Hepatocyte (in vitro differentiated cells): ENCODE data around the gene APOB. TPM values are rescaled to one million over a fixed set of nuclear protein-coding genes. Genes with fewer than 3 reads are reported as not detected.
A peak's percentile ranks its signal among the peaks of the same experiment; 100 is the strongest.

Experiments
- DNase-seq: peaks from one replicate; pipeline ENCODE4 v3.0.0-alpha.2; 2016; ENCODE audit warnings: low spot score
- H2AFZ ChIP-seq: fragments of 200-600 bp; sonication (generic); 2 replicates; pipeline ENCODE4 v1.6.0; 2016; ENCODE audit warnings: antibody characterized with exemption, mild to moderate bottlenecking
- H3K27ac ChIP-seq: fragments of 200-600 bp; sonication (generic); 2 replicates; pipeline ENCODE4 v1.5.1; 2016; ENCODE audit warnings: mild to moderate bottlenecking
- H3K27me3 ChIP-seq: fragments of 200-600 bp; sonication (generic); 2 replicates; pipeline ENCODE4 v1.6.1; 2016
- H3K36me3 ChIP-seq: fragments of 200-600 bp; sonication (generic); replicated peaks from 2 replicates; pipeline ENCODE4 v1.5.1; 2016; ENCODE audit warnings: low read depth; ENCODE audit not compliant: insufficient read depth
- H3K4me1 ChIP-seq: fragments of 200-600 bp; sonication (generic); 2 replicates; pipeline ENCODE4 v1.5.1; 2016; ENCODE audit warnings: mild to moderate bottlenecking, moderate library complexity; ENCODE audit not compliant: insufficient read depth
- H3K4me2 ChIP-seq: fragments of 200-600 bp; sonication (generic); 2 replicates; pipeline ENCODE4 v1.6.0; 2016
- H3K4me3 ChIP-seq: fragments of 200-600 bp; sonication (generic); 2 replicates; pipeline ENCODE4 v1.5.1; 2016; ENCODE audit warnings: mild to moderate bottlenecking
- H3K79me2 ChIP-seq: fragments of 200-600 bp; sonication (generic); 2 replicates; pipeline ENCODE4 v1.6.0; 2017; ENCODE audit warnings: mild to moderate bottlenecking
- H3K9me2 ChIP-seq: fragments of 200-600 bp; sonication (generic); replicated peaks from 2 replicates; pipeline ENCODE4 v1.6.0; 2017; ENCODE audit warnings: mild to moderate bottlenecking; ENCODE audit not compliant: insufficient read depth
- H3K9me3 ChIP-seq: fragments of 200-600 bp; sonication (generic); 2 replicates; pipeline ENCODE4 v1.5.1; 2016; ENCODE audit warnings: low read depth, mild to moderate bottlenecking
- H4K20me1 ChIP-seq: fragments of 200-600 bp; sonication (generic); 2 replicates; pipeline ENCODE4 v1.6.0; 2016; ENCODE audit warnings: mild to moderate bottlenecking; ENCODE audit not compliant: insufficient read depth, poor library complexity, severe bottlenecking
- CTCF ChIP-seq: fragments of 200-600 bp; sonication (generic); IDR thresholded peaks from 2 replicates; pipeline ENCODE4 v1.5.1; 2016; ENCODE audit warnings: antibody characterized with exemption, mild to moderate bottlenecking; ENCODE audit not compliant: poor library complexity
- EZH2 ChIP-seq: fragments of 200-600 bp; sonication (generic); IDR thresholded peaks from 2 replicates; pipeline ENCODE4 v1.6.1; 2016; ENCODE audit warnings: antibody characterized with exemption, mild to moderate bottlenecking, borderline replicate concordance
- EZH2phosphoT487 ChIP-seq: fragments of 200-600 bp; sonication (generic); IDR thresholded peaks from one replicate; pipeline ENCODE4 v1.6.1; 2018; ENCODE audit warnings: antibody characterized with exemption, mild to moderate bottlenecking, low read depth, moderate library complexity; ENCODE audit not compliant: unreplicated experiment, severe bottlenecking
- WGBS: methylation state at CpG from one replicate; pipeline ENCODE4 v1.1.6; 2016; ENCODE audit warnings: low lambda C conversion rate; ENCODE audit errors: missing lambda C conversion rate; 5-methylcytosine and 5-hydroxymethylcytosine counted together
- polyA plus RNA-seq: library from polyadenylated mRNA; unstranded; fragments of >200 nt; fragmentation: Nextera tagmentation; extraction: Ambion mirVana; gene quantifications from 2 replicates; pipeline ENCODE4 v1.2.1, GENCODE V29; 2016
- total RNA-seq: library from RNA; depleted of rRNA; stranded (reverse); fragments of >200 nt; gene quantifications from 2 replicates; pipeline ENCODE4 v1.2.3, GENCODE V29; 2014

APOB gene
- total and polyA plus RNA-seq, 2 experiments from 2014 or later: 184 to 814 TPM

- H3K27ac ChIP-seq: no peak overlapping the region
Observed at GRCh38 chr2:21046506-21046905, 2.6 kb upstream of the APOB start.

GRCh38 chr2:21044694-21045371, 960 bp upstream of the APOB start:
- Histone ChIP-seq H3K79me2 (no peaks in the 10 kb centered on the region), H3K9me3 (no peaks in the 10 kb centered on the region), H3K4me2 (peak overlapping the region; percentile 81), H3K4me3 (no peak overlapping the region), H2AFZ (no peak overlapping the region), H3K36me3 (no peaks in the 10 kb centered on the region), H3K9me2 (no peaks in the 10 kb centered on the region), H4K20me1 (no peaks in the 10 kb centered on the region), H3K27ac (no peak overlapping the region), H3K4me1 (peaks cover 6% of the 10 kb centered on the region), H3K27me3 (no peaks in the 10 kb centered on the region)
- whole genome bisulfite sequencing: 85% methylated on average over 20 of the region's 20 CpGs
- DNase-seq: no peak
- no peak for TF ChIP-seq CTCF
- TF ChIP-seq EZH2: no peak
- TF ChIP-seq EZH2phosphoT487: no peak

More at GRCh38 chr2:21046506-21046905, 2.6 kb upstream of the APOB start:
- 83% methylated on average over 2 of the region's 2 CpGs for WGBS
- H3K79me2 ChIP-seq: no peaks in the 10 kb centered on the region
- peaks cover 6% of the 10 kb centered on the region for H3K4me1 ChIP-seq
- H2AFZ ChIP-seq: no peak overlapping the region
- no peak overlapping the region for H3K4me3 ChIP-seq
- no peak for DNase-seq
- H3K4me2 ChIP-seq: no peak overlapping the region
- no peaks in the 10 kb centered on the region for H3K9me2 ChIP-seq
- H3K9me3 ChIP-seq: no peaks in the 10 kb centered on the region
- H3K36me3 ChIP-seq: no peaks in the 10 kb centered on the region
- no peaks in the 10 kb centered on the region for H3K27me3 ChIP-seq
- TF ChIP-seq EZH2: no peak
- no peaks in the 10 kb centered on the region for H4K20me1 ChIP-seq

- H3K36me3 ChIP-seq: no peaks in the 10 kb centered on the region
- peak overlapping the region; percentile 14 for H3K4me3 ChIP-seq
- peak overlapping the region; percentile 81 for H3K4me2 ChIP-seq
- no peaks in the 10 kb centered on the region for H3K27me3 ChIP-seq
- H2AFZ ChIP-seq: peak overlapping the region; percentile 30
- peaks cover 6% of the 10 kb centered on the region for H3K4me1 ChIP-seq
- peak; percentile 86 for DNase-seq
- no peaks in the 10 kb centered on the region for H3K79me2 ChIP-seq
- H3K27ac ChIP-seq: peak overlapping the region; percentile 55
- 5% methylated on average over 25 of the region's 25 CpGs for WGBS
- H3K9me3 ChIP-seq: no peaks in the 10 kb centered on the region
- no peaks in the 10 kb centered on the region for H3K9me2 ChIP-seq
- H4K20me1 ChIP-seq: no peaks in the 10 kb centered on the region
- TF ChIP-seq EZH2 (no peak), CTCF (peak; percentile 99)
Observed at GRCh38 chr2:21042958-21043743, 722 bp downstream of the APOB start.

- H2AFZ ChIP-seq: no peak overlapping the region
Observed at GRCh38 chr2:21042708-21042957, 1.2 kb downstream of the APOB start.

More at GRCh38 chr2:21042708-21042957, 1.2 kb downstream of the APOB start:
- DNase-seq: no peak
- H3K4me1 ChIP-seq: peaks cover 6% of the 10 kb centered on the region
- peak overlapping the region; percentile 81 for H3K4me2 ChIP-seq
- H3K27me3 ChIP-seq: no peaks in the 10 kb centered on the region
- H3K79me2 ChIP-seq: no peaks in the 10 kb centered on the region
- H3K36me3 ChIP-seq: no peaks in the 10 kb centered on the region
- H3K9me3 ChIP-seq: no peaks in the 10 kb centered on the region
- no peaks in the 10 kb centered on the region for H3K9me2 ChIP-seq
- H3K27ac ChIP-seq: peak overlapping the region; percentile 38
- no peaks in the 10 kb centered on the region for H4K20me1 ChIP-seq
- TF ChIP-seq CTCF (no peak), EZH2phosphoT487 (no peak), EZH2 (no peak)
- WGBS: 21% methylated on average over 5 of the region's 5 CpGs
- H3K4me3 ChIP-seq: no peak overlapping the region
